ENCODE measurements around the gene GREB1L.
"Not testable (repeated sequence)": the region's sequence is repeated elsewhere in the genome, so short reads cannot be mapped to it uniquely, and the experiment has no call there.

The GREB1L gene

DNA sequence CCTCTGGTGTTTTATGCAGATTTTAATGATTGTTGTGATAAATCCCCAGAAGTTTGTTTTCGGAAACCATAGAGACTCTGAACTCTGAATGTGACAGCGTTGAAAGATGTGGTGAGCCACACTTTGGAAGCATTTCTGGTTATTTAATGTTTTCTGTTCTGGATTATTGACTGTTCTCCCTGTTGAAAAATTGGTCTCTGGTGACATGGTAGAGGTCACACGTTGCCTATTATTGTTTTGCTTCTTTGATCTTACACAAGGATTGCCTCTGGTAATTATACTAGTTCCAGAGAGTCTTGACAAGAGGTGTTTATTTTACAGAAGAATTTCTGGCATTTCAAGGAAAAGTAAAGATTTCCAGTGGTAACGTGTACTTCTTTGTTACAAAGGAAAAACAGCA, 127.1 kb downstream of the GREB1L start:
- DNase-seq (ENCODE audit: low read depth): no peak

GRCh38 chr18:21369597-21369996, 127.6 kb downstream of the GREB1L start:
- DNase-seq (ENCODE audit: low read depth): not testable (repeated sequence)

GRCh38 chr18:21383031-21383430, 141.0 kb downstream of the GREB1L start:
- DNase-seq (ENCODE audit: low read depth): no peak

DNA sequence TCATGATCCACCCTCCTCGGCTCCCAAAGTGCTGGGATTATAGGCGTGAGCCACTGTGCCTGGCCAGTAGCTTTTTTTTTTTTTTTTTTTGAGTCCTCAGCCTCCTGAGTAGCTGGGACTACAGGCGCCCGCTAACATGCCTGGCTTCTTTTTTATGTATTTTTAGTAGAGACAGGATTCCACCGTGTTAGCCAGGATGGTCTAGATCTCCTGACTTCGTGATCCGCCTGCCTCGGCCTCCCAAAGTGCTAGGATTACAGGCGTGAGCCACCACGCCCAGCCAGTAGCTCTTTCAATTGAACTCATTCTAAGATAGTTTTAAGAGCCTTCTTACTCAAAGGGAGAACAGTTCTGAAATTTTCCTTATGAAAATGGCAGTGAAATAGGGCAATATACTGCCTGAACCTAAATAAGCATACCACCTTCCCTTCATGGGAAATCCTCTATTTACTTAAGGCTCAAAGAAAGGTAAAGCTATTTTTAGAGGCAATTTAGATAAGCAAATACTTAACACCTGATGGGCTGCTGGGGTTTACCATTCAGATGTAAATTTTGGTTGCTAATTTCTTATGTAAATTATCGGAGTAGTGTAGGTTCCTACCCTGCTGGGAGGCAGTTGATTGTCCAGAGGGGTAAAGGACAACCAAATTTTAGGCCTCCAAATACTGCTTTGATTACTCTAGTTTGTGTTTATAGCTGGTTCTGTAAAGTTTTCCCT, 144.7 kb downstream of the GREB1L start:
- DNase-seq (ENCODE audit: low read depth): no peak

DNA sequence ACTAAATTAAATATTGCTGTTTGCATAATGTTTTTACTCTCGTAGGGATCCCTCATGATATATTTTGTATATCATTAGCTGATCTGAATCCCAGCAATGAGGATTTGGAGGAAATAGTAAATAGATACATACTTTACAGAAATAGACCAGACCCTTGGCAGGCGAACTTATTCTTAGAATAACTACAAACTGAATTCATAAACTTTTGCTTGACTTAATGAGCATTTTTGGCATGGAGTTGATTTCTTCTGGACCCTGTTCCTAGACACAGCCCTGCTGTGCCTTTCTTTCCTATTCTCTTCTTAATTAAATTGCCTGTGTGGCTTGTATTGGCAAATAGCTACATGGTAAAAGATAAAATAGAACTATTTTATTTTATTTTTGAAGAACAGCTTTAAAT, 145.9 kb downstream of the GREB1L start:
- DNase-seq (ENCODE audit: low read depth): no peak

DNA sequence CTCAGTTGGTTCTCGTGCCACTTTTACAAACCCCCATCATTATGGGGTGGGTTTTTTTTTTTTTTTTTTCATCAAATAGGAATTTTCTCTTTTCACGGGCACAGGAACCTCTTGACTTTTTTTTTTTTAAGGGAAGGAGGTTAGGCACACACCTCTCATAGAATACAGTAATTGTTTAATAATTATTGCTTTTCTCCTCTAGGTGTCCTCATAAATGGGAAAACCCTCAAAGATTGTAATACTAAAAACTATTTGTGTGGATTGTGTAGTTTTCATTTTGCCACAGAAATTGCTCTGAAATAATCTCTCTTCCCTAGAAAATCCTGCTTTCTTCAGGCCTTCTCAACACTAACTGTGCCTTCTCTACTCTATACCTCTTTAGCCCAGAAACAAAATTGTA, 147.3 kb downstream of the GREB1L start:
- DNase-seq (ENCODE audit: low read depth): no peak

DNA sequence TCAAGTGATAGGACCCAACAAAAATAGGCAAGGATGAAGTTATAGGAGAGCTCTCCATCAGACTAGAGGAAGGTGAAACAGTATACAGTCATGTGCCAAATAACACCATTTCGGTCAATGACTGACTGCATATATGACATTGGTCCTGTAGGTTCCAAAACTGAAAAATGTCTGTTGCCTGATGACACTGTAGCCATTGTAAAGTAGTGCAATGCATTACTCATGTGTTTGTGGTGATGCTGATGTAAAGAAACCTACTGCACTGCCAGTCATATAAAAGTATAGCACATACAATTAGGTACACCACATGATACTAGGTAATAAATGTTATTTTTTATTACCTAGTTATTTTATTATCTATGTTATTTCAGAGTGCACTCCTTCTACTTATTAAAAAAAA, 147.9 kb downstream of the GREB1L start:
- no peak for DNase-seq (ENCODE audit: low read depth)

- DNase-seq (ENCODE audit: low read depth): no peak
These were observed 149.1 kb downstream of the GREB1L start for GRCh38 chr18:21391074-21391673.

DNA sequence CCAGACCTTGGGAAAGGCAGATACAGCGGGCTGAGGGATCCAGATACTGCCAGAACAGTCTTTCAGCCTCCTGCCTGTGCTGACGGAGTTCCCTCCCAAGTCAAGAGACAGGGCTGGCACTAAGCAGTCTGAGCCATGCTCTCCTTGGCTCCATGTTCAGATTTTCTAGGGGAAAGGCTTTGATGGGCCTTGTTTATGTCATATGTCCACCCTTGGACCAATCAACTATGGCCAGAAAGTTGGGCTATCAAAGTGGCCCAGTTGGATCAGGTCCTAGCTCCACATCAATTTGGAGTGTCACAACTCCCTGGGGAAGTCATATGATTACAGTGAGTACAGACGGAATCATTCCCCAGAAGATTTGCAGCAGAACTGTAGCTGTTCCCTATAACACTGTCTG, 152.0 kb downstream of the GREB1L start:
- no peak for DNase-seq (ENCODE audit: low read depth)

GRCh38 chr18:21398121-21398520, 156.1 kb downstream of the GREB1L start:
- DNase-seq (ENCODE audit: low read depth): no peak

DNA sequence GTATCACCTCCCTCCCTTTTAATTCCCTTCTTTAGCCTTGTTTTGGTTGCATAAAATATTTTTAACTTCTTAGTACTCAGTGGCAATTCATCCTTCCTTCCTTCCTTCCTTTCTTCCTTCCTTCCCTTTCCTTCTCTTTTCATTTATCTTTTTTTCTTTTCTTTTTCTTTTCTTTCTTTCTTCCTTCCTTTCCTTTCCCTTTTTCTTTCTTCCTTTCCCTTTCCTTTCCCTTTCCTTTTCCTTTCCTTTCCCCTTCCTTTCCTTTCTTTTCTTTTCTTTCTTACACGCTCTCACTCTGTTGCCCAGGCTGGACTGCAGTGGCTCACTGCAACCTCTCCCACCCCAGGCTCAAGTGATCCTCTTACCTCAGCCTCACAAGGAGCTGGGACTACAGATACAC, 160.2 kb downstream of the GREB1L start:
- DNase-seq (ENCODE audit: low read depth): no peak

DNA sequence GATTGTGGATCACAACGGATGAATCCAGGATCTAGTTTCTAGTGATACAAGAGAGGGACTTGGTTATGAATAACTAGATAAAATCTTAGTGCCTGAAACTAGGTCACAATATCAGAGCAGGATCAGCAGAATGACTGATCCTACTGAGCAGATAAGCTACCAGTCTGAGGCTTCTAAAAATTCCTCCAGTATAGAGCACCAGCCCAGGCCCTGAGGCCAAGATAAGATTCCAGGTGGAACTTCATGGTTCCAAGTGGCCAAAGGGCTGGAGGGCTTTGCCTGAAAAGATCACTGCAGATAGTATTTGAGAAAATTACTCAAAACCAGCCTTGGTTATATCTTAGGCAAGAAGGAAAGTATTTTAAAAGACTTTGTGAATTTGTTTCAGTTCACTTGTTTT, 162.4 kb downstream of the GREB1L start:
- DNase-seq (ENCODE audit: low read depth): no peak

DNA sequence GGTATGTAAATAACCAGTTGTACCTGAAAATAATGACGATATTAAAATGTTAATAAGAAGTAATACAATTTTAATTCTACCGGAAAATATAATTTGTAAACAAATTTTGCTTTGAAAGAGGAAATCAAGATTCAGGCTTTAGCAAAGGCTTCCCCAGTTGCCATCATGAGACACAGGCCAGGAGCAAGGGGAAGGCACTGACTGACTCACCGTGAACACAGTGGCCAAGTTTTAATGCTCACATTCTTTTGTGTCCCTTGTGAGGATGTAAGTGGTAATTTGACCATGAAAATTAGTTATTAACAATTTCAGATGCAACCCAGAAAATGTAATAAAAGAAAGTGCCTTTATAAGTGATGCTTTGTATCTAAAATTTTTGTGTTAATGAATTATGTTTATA, 164.1 kb downstream of the GREB1L start:
- no peak for DNase-seq (ENCODE audit: low read depth)

DNA sequence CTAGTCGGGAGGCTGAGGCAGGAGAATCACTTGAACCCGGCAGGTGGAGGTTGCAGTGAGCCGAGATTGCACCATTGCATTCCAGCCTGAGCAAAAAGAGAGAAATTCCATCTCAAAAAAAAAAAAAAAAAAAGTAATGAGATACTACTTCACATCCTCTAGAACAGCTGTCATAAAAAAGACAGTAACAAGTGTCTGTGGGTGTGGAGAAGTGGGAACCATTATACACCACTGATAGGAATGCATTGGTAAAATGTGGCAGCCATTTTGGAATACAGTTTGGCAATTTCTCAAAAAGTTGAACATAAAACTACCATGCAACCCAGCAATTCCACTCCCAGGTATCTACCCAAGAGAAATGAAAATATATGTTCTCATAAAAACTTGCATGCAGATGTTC, 166.6 kb downstream of the GREB1L start:
- no peak for DNase-seq (ENCODE audit: low read depth)

DNA sequence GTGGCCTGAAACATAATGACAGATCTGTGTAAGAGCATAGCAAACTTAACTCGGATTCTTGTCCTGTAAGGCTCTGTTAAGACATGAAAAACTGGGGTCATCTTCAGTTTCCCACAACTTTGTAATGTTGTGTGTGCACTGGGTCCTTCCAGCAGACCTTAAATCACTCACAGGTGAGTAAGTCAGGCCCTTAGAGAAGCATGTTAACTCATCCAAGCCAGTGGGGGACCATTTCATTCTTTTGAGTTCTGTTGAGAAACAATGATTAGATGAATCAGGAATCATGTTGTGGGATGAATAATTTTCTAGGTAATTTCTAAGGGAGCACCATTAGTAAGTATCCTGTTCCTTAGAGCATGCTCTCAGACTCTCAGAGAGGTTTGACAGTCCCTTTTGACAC, 191.4 kb downstream of the GREB1L start:
- DNase-seq (ENCODE audit: low read depth): no peak

DNA sequence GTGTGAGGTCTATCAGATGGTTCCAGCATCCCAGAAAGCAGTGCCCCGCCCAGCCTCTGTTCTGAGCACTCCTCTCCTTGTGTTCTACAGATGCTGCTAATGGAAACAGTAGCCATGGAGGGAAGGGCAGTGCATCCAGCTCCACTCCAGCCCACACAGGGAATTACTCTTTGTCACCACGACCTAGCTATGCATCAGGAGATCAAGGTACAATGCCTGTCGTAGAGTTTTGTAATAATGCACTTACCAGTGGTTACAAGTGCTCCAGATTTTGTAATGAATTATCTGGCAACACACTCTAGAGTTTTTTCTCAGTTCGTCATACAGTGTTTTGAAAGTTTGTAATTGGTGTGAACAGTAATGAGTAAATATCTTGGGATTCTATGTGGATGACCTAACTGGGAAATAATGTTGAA, 197.4 kb downstream of the GREB1L start:
- no peak for DNase-seq (ENCODE audit: low read depth)

DNA sequence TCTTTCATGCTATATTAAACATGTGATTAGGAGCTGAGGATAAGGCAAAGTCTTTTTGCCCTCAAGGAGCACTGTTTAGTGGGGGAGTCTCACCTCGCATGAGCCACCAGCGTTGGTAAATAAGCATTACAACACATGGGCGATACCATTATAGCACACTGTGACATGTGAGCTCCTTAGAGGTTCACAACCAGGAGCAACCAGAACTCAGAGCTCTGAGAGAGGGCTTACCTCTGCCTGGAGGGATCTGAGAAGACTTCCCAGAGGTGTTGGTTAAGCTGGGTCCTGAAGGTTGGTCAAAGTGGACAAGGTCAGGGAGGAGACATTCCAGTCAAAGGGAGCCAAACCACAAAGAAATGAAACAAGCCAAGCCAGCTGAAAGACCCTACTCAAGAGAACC, 199.6 kb downstream of the GREB1L start:
- DNase-seq (ENCODE audit: low read depth): no peak

- no peak for DNase-seq (ENCODE audit: low read depth)
These were observed 201.9 kb downstream of the GREB1L start for GRCh38 chr18:21443776-21444464.

GRCh38 chr18:21444465-21445212, 202.6 kb downstream of the GREB1L start:
- no peak for DNase-seq (ENCODE audit: low read depth)

- DNase-seq (ENCODE audit: low read depth): no peak
These were observed 206.3 kb downstream of the GREB1L start for GRCh38 chr18:21448299-21448698.

- DNase-seq (ENCODE audit: low read depth): no peak
These were observed 207.6 kb downstream of the GREB1L start for GRCh38 chr18:21449367-21450290.

GRCh38 chr18:21450503-21450902, 208.5 kb downstream of the GREB1L start:
- no peak for DNase-seq (ENCODE audit: low read depth)

All from stimulated activated CD8-positive, alpha-beta memory T cell treated with anti-CD3 and anti-CD28 coated beads, Interleukin-12 subunit alpha, Interleukin-12 subunit beta, amount 100 ng/mL, for 1 hour (primary cell).